ENCODE measurements around the gene TRIM71.

The TRIM71 gene

DNA sequence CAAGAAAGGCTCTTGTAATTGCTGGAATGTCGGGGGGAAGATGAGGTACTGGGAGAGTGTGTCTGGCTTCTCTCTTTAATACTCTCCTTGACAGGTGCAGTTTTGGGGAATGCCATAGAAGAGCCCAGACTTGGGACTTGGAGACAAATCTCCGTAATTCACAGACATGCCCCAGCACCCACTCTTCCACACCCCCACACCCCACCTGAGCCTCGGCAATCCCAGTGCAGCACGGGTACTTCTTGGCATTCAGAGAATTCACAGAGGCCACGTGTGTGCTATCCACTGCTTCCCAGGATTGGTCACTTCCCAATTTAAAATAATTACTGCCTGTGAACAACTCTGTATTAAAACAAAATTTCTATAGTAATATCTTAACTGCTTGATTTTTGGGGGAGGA, 43.9 kb downstream of the TRIM71 start:
- peaks cover 15% of the 10 kb centered on the region for H3K36me3 ChIP-seq (ENCODE audit: control insufficient read depth, insufficient read depth, low read length)
- no peak overlapping the region for H3K4me3 ChIP-seq (ENCODE audit: low read depth, low read length)
- no peaks in the 10 kb centered on the region for H3K9me3 ChIP-seq (ENCODE audit: control insufficient read depth, insufficient read depth, low read length)
- H3K4me1 ChIP-seq (ENCODE audit: control insufficient read depth, insufficient read depth, low read length) = peaks cover 60% of the 10 kb centered on the region
- no peak overlapping the region for H3K9ac ChIP-seq (ENCODE audit: low read depth, low read length)
- no peaks in the 10 kb centered on the region for H3K27me3 ChIP-seq (ENCODE audit: control insufficient read depth, insufficient read depth, low read length)

DNA sequence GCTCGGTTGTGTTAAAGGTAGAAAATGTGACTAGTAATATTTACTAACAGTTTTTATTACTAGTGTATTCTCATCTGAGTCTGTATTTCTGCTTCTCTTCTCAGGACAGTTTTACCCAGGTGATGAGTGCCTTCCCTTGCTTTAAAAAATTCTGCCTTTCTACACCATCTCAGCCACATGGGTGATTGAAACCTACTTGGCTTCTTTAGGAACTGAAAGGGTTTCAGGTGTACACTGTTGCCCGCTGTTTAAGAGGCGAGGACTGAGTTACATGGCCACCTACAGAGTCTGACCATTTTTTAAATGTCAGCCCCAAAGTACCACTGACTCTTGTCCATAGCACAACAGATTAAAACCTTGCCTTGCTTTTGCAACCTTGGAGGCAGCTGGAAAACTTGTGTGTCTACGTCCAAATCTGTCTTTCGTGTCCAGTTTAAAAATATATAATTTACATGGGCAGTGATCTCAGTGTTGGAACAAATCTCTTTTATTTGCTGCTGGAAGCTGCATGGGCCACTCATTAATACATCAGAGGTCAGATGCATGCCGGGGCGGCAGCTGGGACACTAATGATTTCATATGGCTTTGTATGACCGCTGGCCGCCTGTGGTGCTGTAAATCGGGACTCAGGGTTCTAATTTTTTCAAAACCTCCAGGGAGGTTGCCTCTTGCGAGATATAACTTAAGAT, 44.6 kb downstream of the TRIM71 start:
- no peaks in the 10 kb centered on the region for H3K9me3 ChIP-seq (ENCODE audit: control insufficient read depth, insufficient read depth, low read length)
- no peak overlapping the region for H3K4me3 ChIP-seq (ENCODE audit: low read depth, low read length)
- no peaks in the 10 kb centered on the region for H3K27me3 ChIP-seq (ENCODE audit: control insufficient read depth, insufficient read depth, low read length)
- H3K9ac ChIP-seq (ENCODE audit: low read depth, low read length) = no peak overlapping the region
- peaks cover 12% of the 10 kb centered on the region for H3K36me3 ChIP-seq (ENCODE audit: control insufficient read depth, insufficient read depth, low read length)
- H3K4me1 ChIP-seq (ENCODE audit: control insufficient read depth, insufficient read depth, low read length) = peaks cover 60% of the 10 kb centered on the region

DNA sequence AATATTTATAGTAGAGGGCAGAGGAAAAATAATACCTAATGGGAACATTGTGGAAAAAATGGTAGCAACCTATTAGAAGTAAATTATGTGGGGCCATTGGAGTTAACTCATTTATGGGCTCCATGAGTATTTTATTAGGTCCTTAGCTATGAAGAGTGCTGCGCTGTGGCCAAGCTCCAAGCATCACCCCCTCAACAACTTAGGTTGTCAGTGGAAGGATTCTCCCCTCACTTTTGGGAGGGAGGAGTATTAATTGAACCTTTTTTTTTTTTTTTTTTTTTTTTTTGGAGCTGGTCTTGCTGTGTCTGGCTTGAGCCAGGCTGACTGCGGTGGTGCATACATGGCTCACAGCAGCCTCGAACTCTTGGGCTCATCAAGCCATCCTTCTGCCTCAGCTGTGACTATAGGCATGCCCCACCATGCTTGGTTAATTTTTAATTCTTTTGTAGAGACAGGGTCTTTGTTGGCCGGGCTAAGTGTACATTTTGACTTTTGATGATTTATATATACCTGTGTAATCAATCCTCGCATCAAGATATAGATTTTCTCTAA, 45.2 kb downstream of the TRIM71 start:
- Histone ChIP-seq H3K9ac (ENCODE audit: low read depth, low read length) (no peak overlapping the region), H3K9me3 (ENCODE audit: control insufficient read depth, insufficient read depth, low read length) (no peaks in the 10 kb centered on the region), H3K27me3 (ENCODE audit: control insufficient read depth, insufficient read depth, low read length) (no peaks in the 10 kb centered on the region), H3K36me3 (ENCODE audit: control insufficient read depth, insufficient read depth, low read length) (peaks cover 12% of the 10 kb centered on the region), H3K4me1 (ENCODE audit: control insufficient read depth, insufficient read depth, low read length) (peaks cover 64% of the 10 kb centered on the region), H3K4me3 (ENCODE audit: low read depth, low read length) (no peak overlapping the region)

DNA sequence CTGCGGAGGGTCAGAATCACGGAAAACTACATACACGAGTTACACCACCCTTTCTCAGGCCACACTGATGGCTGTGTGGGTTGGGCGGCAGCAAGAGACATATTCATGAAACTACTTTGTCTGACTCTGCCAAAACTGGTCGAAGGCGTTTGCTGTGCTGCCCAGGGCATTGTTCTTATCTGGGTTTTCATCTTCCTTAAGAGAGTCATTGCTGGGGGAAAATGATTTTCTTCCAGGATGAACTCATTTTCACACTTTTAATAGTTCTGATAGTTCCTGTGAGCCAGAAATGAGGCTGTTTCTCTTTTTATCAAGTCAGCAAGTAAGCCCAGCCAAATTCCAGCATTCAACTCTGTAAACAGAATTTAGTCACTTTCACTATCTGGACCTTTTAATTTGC, 47.6 kb downstream of the TRIM71 start:
- H3K27me3 ChIP-seq (ENCODE audit: control insufficient read depth, insufficient read depth, low read length) = no peaks in the 10 kb centered on the region
- H3K9ac ChIP-seq (ENCODE audit: low read depth, low read length) = no peak overlapping the region
- no peaks in the 10 kb centered on the region for H3K9me3 ChIP-seq (ENCODE audit: control insufficient read depth, insufficient read depth, low read length)
- H3K4me1 ChIP-seq (ENCODE audit: control insufficient read depth, insufficient read depth, low read length) = peaks cover 63% of the 10 kb centered on the region
- peaks cover 7% of the 10 kb centered on the region for H3K36me3 ChIP-seq (ENCODE audit: control insufficient read depth, insufficient read depth, low read length)
- no peak overlapping the region for H3K4me3 ChIP-seq (ENCODE audit: low read depth, low read length)

DNA sequence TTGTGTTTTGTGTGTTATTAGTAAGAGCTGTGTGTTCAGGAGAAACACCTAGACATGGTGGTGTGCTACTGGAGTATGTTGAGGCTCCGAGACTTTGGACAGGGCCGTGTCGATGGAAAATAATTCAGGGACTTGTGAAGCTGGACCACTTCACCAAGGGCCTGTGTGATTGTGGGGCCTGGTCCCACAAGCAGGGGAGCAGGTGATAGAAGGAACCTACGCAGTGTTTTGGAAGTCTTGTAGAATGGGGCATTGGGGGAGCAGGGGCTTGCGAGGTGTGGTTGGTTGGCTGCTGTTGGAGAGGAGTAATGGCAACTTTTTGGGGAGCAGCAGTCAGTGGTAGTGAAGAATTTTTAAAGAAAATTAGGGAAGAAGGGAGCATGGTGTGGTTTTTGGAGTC, 48.7 kb downstream of the TRIM71 start:
- Histone ChIP-seq H3K9me3 (ENCODE audit: control insufficient read depth, insufficient read depth, low read length) (no peaks in the 10 kb centered on the region), H3K27me3 (ENCODE audit: control insufficient read depth, insufficient read depth, low read length) (no peaks in the 10 kb centered on the region), H3K4me1 (ENCODE audit: control insufficient read depth, insufficient read depth, low read length) (peaks cover 69% of the 10 kb centered on the region), H3K36me3 (ENCODE audit: control insufficient read depth, insufficient read depth, low read length) (peaks cover 7% of the 10 kb centered on the region), H3K4me3 (ENCODE audit: low read depth, low read length) (no peak overlapping the region), H3K9ac (ENCODE audit: low read depth, low read length) (no peak overlapping the region)

DNA sequence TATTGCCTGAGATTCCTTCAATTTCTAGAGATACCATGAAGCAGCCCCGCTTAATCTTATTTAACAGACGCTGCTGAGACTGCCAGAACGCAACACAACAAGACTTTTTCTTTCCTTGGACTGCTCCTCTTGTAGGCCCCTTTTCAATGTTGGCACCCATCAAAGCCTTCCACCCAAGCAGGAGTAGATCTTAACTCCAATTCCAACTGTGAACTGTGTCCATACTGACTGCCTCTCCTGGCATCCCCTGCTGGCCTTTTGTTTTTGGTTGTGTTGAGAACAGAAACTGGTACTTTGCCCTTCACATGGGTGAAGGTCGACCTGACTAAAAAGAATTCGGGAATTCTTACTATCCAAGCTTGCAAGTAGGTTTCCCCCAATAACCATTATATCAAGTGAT, 50.2 kb downstream of the TRIM71 start:
- H3K27me3 ChIP-seq (ENCODE audit: control insufficient read depth, insufficient read depth, low read length) = no peaks in the 10 kb centered on the region
- peak overlapping the region; percentile 12 for H3K4me3 ChIP-seq (ENCODE audit: low read depth, low read length)
- H3K36me3 ChIP-seq (ENCODE audit: control insufficient read depth, insufficient read depth, low read length) = no peaks in the 10 kb centered on the region
- H3K9ac ChIP-seq (ENCODE audit: low read depth, low read length) = no peak overlapping the region
- H3K4me1 ChIP-seq (ENCODE audit: control insufficient read depth, insufficient read depth, low read length) = peaks cover 71% of the 10 kb centered on the region
- no peaks in the 10 kb centered on the region for H3K9me3 ChIP-seq (ENCODE audit: control insufficient read depth, insufficient read depth, low read length)

DNA sequence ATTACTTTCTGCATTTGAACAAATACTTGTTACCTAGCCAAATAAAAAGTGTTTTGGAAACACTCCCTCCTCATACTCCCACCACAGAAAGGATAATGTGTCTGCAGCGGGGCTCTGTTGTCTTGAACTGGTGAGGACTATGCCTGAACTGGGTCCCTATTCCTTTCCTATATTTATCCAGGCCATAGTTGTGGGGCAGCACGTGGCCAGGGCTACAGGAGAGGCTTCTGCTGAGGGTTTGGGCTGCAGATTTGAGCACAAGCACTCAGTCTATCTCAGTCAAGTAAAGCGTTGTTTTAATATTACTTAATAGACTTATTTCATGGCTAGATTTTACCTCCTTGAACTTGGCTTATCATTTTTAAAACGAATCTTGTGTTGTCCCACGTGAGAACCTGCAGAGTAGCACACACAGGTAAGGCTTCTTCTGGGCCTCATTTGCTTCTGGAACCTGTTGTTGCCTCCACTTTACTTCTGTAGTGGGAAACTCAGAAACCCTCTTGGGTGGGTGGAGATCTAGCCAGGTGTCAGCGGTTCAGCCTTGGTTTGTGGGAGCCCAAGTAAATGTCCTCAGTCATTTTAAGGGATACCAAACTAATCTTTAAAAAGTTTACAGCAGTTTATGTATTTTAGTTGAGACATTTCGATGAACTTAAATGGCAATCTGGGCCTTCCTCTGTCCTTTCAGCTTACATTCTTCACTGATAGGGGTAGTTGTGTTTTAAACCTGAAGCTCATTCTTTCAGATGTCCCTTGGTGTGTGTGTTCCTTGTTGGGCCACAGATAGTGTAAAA, 51.1 kb downstream of the TRIM71 start:
- Histone ChIP-seq H3K9me3 (ENCODE audit: control insufficient read depth, insufficient read depth, low read length) (no peaks in the 10 kb centered on the region), H3K27me3 (ENCODE audit: control insufficient read depth, insufficient read depth, low read length) (no peaks in the 10 kb centered on the region), H3K4me3 (ENCODE audit: low read depth, low read length) (peak overlapping the region; percentile 22), H3K36me3 (ENCODE audit: control insufficient read depth, insufficient read depth, low read length) (peaks cover 7% of the 10 kb centered on the region), H3K9ac (ENCODE audit: low read depth, low read length) (no peak overlapping the region), H3K4me1 (ENCODE audit: control insufficient read depth, insufficient read depth, low read length) (peaks cover 68% of the 10 kb centered on the region)

DNA sequence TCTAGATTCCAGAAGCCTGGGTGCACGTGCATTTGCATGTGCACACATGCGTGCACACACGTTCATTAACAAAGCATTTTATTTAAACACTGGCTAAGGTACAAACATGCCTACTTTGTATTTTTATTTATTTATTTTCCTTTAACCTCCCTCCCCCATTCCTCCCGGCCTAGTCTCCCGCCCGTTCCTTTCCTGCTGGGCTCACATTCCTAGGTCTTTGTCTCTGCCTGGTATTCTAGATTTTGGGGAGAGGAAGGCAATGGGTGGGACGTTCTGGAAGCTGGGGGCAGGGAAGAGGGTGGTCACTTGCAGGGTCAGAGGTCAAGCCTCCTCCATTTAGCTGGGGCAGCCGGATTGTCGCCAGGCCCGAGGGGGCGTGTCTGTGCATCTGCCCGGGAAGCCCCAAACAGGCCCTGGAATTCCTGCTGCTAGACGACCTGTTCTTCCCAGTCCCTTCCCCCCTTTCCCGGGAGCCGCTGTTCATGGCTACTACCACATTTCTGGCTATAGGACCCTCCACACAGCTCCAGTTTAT, 51.8 kb downstream of the TRIM71 start:
- no peaks in the 10 kb centered on the region for H3K9me3 ChIP-seq (ENCODE audit: control insufficient read depth, insufficient read depth, low read length)
- peaks cover 62% of the 10 kb centered on the region for H3K4me1 ChIP-seq (ENCODE audit: control insufficient read depth, insufficient read depth, low read length)
- no peaks in the 10 kb centered on the region for H3K27me3 ChIP-seq (ENCODE audit: control insufficient read depth, insufficient read depth, low read length)
- H3K36me3 ChIP-seq (ENCODE audit: control insufficient read depth, insufficient read depth, low read length) = peaks cover 13% of the 10 kb centered on the region
- H3K4me3 ChIP-seq (ENCODE audit: low read depth, low read length) = peak overlapping the region; percentile 41
- peak overlapping the region; percentile 27 for H3K9ac ChIP-seq (ENCODE audit: low read depth, low read length)

DNA sequence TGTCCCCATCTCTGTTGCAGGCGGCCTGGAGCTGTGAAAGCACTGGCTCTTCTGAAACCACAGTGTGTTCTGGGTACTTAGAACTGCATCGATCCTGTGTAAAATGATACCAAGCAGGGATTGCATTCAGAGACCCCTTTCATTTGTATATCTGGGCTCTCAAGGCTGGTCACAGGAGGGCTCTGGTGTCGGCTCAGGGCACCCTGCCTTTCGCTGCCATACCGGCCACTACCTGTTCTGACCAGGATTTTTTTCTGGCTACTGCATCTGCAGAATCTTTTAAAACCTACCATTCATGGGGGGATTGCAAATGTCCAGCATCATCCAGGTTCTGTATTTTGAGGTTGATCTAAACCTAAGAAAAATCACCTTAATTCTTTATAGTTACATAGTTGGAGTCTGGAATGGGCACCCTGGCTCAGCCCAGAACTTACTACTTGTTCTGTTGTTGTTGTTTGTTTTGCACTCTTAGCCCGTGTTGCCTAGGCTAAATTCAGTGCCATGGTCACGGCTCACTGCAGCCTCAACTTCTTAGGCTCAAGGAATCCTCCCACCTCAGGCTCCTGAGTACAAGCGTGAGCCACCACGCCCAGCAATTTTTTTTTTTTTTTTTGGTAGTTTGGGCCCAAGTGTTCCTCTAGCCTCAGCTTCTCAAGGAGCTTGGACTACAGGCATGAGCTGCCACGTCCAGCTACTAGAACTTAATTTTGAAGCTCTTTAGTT, 52.7 kb downstream of the TRIM71 start:
- peak overlapping the region; percentile 41 for H3K4me3 ChIP-seq (ENCODE audit: low read depth, low read length)
- H3K4me1 ChIP-seq (ENCODE audit: control insufficient read depth, insufficient read depth, low read length) = peaks cover 62% of the 10 kb centered on the region
- H3K9ac ChIP-seq (ENCODE audit: low read depth, low read length) = peak overlapping the region; percentile 27
- peaks cover 22% of the 10 kb centered on the region for H3K36me3 ChIP-seq (ENCODE audit: control insufficient read depth, insufficient read depth, low read length)
- H3K27me3 ChIP-seq (ENCODE audit: control insufficient read depth, insufficient read depth, low read length) = no peaks in the 10 kb centered on the region
- H3K9me3 ChIP-seq (ENCODE audit: control insufficient read depth, insufficient read depth, low read length) = no peaks in the 10 kb centered on the region

DNA sequence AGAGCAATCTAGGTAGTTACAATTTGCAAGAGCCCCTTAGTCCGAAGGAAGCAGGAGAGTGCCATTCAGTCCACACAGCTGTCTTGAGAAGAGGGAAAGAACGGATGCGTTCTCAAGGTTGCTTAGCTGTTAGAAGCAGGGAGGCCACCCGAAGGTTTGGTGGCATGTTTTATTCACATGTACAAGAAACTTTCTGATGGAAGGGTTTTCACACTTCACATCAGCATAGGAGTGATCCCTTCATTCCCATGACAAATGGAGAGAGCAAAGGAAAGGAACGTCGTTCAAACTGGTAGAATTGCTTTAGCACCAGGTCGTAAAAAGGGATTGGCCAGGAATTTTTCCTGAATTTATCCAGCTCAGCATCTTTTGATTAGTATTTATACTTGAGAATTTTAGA, 53.5 kb downstream of the TRIM71 start:
- H3K4me1 ChIP-seq (ENCODE audit: control insufficient read depth, insufficient read depth, low read length) = peaks cover 62% of the 10 kb centered on the region
- no peak overlapping the region for H3K9ac ChIP-seq (ENCODE audit: low read depth, low read length)
- H3K27me3 ChIP-seq (ENCODE audit: control insufficient read depth, insufficient read depth, low read length) = no peaks in the 10 kb centered on the region

More for the DNA sequence above, 53.5 kb downstream of the TRIM71 start:
- Histone ChIP-seq H3K4me3 (ENCODE audit: low read depth, low read length) (peak overlapping the region; percentile 30), H3K9me3 (ENCODE audit: control insufficient read depth, insufficient read depth, low read length) (no peaks in the 10 kb centered on the region), H3K36me3 (ENCODE audit: control insufficient read depth, insufficient read depth, low read length) (peaks cover 29% of the 10 kb centered on the region)

Measured in iPS-15b (cell line).